Measurements from ENCODE around the gene SLC45A2. TPM values are rescaled to one million over a fixed set of nuclear protein-coding genes. Genes with fewer than 3 reads are reported as not detected.
"Not testable (repeated sequence)": the region's sequence is repeated elsewhere in the genome, so short reads cannot be mapped to it uniquely, and the experiment has no call there.

Gene SLC45A2
- total RNA-seq, 1 donor from 2014 or later, result 1.3 TPM

GRCh38 chr5:33968211-33969005, 16.1 kb downstream of the SLC45A2 start:
- no peak for TF ChIP-seq CTCF (conservative IDR thresholded peaks at IDR 0.05)
- Mint-ChIP-seq H3K9me3 (peaks cover 4% of the 10 kb centered on the region), H3K27me3 (ENCODE audit: low read depth) (no peaks in the 10 kb centered on the region), H3K4me1 (peaks cover 8% of the 10 kb centered on the region), H3K27ac (ENCODE audit: unreplicated experiment) (no peak overlapping the region), H3K36me3 (ENCODE audit: low read depth) (no peaks in the 10 kb centered on the region), H3K4me3 (no peak overlapping the region)
- no peak for DNase-seq (ENCODE audit: low read depth, low spot score)

- no peak overlapping the region for H3K27ac Mint-ChIP-seq (ENCODE audit: unreplicated experiment)
- TF ChIP-seq CTCF (conservative IDR thresholded peaks at IDR 0.05), result no peak
- no peak overlapping the region for H3K4me3 Mint-ChIP-seq
- H3K9me3 Mint-ChIP-seq, result peaks cover 4% of the 10 kb centered on the region
- peaks cover 8% of the 10 kb centered on the region for H3K4me1 Mint-ChIP-seq
- no peak for DNase-seq (ENCODE audit: low read depth, low spot score)
- no peaks in the 10 kb centered on the region for H3K36me3 Mint-ChIP-seq (ENCODE audit: low read depth)
- no peaks in the 10 kb centered on the region for H3K27me3 Mint-ChIP-seq (ENCODE audit: low read depth)
These were observed 17.7 kb downstream of the SLC45A2 start for GRCh38 chr5:33966805-33967204.

GRCh38 chr5:33964132-33964700, 20.3 kb downstream of the SLC45A2 start:
- Mint-ChIP-seq H3K27me3 (ENCODE audit: low read depth) (no peaks in the 10 kb centered on the region), H3K27ac (ENCODE audit: unreplicated experiment) (no peak overlapping the region), H3K4me1 (no peaks in the 10 kb centered on the region), H3K36me3 (ENCODE audit: low read depth) (no peaks in the 10 kb centered on the region), H3K9me3 (peaks cover 4% of the 10 kb centered on the region), H3K4me3 (no peak overlapping the region)
- DNase-seq (ENCODE audit: low read depth, low spot score), result no peak
- TF ChIP-seq CTCF (conservative IDR thresholded peaks at IDR 0.05), result no peak

- Mint-ChIP-seq H3K4me1 (no peaks in the 10 kb centered on the region), H3K27ac (ENCODE audit: unreplicated experiment) (no peak overlapping the region), H3K4me3 (no peak overlapping the region), H3K27me3 (ENCODE audit: low read depth) (no peaks in the 10 kb centered on the region), H3K36me3 (ENCODE audit: low read depth) (no peaks in the 10 kb centered on the region), H3K9me3 (peaks cover 8% of the 10 kb centered on the region)
- no peak for DNase-seq (ENCODE audit: low read depth, low spot score)
- no peak for TF ChIP-seq CTCF (conservative IDR thresholded peaks at IDR 0.05)
These were observed 26.3 kb downstream of the SLC45A2 start for GRCh38 chr5:33958176-33958575.

- no peak for DNase-seq (ENCODE audit: low read depth, low spot score)
- H3K4me3 Mint-ChIP-seq, result no peak overlapping the region
- H3K4me1 Mint-ChIP-seq, result no peaks in the 10 kb centered on the region
- H3K27ac Mint-ChIP-seq (ENCODE audit: unreplicated experiment), result no peak overlapping the region
- no peaks in the 10 kb centered on the region for H3K36me3 Mint-ChIP-seq (ENCODE audit: low read depth)
- TF ChIP-seq CTCF (conservative IDR thresholded peaks at IDR 0.05), result no peak
- H3K9me3 Mint-ChIP-seq, result peaks cover 8% of the 10 kb centered on the region
- no peaks in the 10 kb centered on the region for H3K27me3 Mint-ChIP-seq (ENCODE audit: low read depth)
These were observed 26.8 kb downstream of the SLC45A2 start for GRCh38 chr5:33957577-33958150.

- H3K27ac Mint-ChIP-seq (ENCODE audit: unreplicated experiment); H3K27me3 Mint-ChIP-seq (ENCODE audit: low read depth); H3K9me3 Mint-ChIP-seq; H3K4me3 Mint-ChIP-seq; DNase-seq (ENCODE audit: low read depth, low spot score); H3K36me3 Mint-ChIP-seq (ENCODE audit: low read depth); H3K4me1 Mint-ChIP-seq: not testable (repeated sequence)
These were observed 32.3 kb downstream of the SLC45A2 start for GRCh38 chr5:33952175-33952574.

All from neural crest cell (in vitro differentiated cells).